Liver (tissue), 3 donors: ENCODE results near the gene PAIP2.

Source experiments
- RAD21 ChIP-seq, 2 donors: IDR thresholded peaks; 2 replicates each; pipeline ENCODE4 v1.6.1; 2016; ENCODE audit warnings: antibody characterized with exemption in 2 of 2, mild to moderate bottlenecking in 2 of 2
- TF ChIP-seq, protein P1 (sequence below): fragments of 150-350 bp; IDR thresholded peaks from 2 replicates; pipeline ENCODE4 v1.5.1; 2017; ENCODE audit warnings: improper control_type of control experiment, low read depth, low read length; ENCODE audit not compliant: missing input control
- donor health status: healthy.
- donor health status: healthy.

DNA sequence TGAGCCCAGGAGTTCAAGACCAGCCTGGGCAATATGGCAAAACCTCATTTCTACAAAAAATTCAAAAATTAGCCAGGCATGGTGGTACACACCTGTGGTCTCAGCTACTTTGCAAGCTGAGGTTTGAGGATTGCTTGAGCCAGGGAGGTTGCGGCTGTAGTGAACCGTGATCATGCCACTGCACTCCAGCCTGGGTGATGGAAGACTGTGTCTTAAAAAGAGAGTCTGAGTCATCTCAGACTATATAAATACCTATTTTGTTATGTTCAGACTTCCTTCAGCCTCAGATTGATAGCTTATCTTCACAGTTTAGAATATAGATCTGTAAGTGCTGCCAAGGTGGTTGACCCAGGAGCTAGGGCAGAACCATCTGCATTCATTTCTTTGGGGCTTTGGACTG, 1.6 kb upstream of the PAIP2 start:
- TF ChIP-seq, protein P1, sequence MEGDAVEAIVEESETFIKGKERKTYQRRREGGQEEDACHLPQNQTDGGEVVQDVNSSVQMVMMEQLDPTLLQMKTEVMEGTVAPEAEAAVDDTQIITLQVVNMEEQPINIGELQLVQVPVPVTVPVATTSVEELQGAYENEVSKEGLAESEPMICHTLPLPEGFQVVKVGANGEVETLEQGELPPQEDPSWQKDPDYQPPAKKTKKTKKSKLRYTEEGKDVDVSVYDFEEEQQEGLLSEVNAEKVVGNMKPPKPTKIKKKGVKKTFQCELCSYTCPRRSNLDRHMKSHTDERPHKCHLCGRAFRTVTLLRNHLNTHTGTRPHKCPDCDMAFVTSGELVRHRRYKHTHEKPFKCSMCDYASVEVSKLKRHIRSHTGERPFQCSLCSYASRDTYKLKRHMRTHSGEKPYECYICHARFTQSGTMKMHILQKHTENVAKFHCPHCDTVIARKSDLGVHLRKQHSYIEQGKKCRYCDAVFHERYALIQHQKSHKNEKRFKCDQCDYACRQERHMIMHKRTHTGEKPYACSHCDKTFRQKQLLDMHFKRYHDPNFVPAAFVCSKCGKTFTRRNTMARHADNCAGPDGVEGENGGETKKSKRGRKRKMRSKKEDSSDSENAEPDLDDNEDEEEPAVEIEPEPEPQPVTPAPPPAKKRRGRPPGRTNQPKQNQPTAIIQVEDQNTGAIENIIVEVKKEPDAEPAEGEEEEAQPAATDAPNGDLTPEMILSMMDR, result no peak
- TF ChIP-seq RAD21 (IDR thresholded peaks at IDR 0.05), result no peak
